ENCODE data around the gene SH3BP2. TPM values are rescaled to one million over a fixed set of nuclear protein-coding genes. Genes with fewer than 3 reads are reported as not detected.

The SH3BP2 gene
- polyA plus RNA-seq, 1 donor from 2014 or later: 87.9 TPM

GRCh38 chr4:2888886-2889285, 96.0 kb downstream of the SH3BP2 start:
- Histone ChIP-seq H3K27me3 (ENCODE audit: insufficient read depth, low read depth, low read length) (no peaks in the 10 kb centered on the region), H3K27ac (ENCODE audit: low read length) (no peak overlapping the region), H3K4me3 (ENCODE audit: low read length) (no peak overlapping the region), H3F3A (ENCODE audit: insufficient read depth, low read length, poor library complexity, severe bottlenecking) (peaks cover 3% of the 10 kb centered on the region), H3K9me2 (ENCODE audit: insufficient read depth, low read length) (no peaks in the 10 kb centered on the region), H3K36me3 (ENCODE audit: insufficient read depth, low read length) (no peaks in the 10 kb centered on the region), H4K20me1 (ENCODE audit: insufficient read depth) (peaks cover 3% of the 10 kb centered on the region), H3K9ac (ENCODE audit: low read length) (no peak overlapping the region), H3K79me2 (replicated peaks; ENCODE audit: insufficient read depth, low read length) (no peaks in the 10 kb centered on the region), H3K9me3 (ENCODE audit: low read length) (no peaks in the 10 kb centered on the region), H2AFZ (ENCODE audit: low read depth, low read length) (no peak overlapping the region), H3K4me2 (ENCODE audit: low read length) (no peak overlapping the region)
- TF ChIP-seq REST (IDR thresholded peaks at IDR 0.05; ENCODE audit: borderline replicate concordance): no peak
- no peak for TF ChIP-seq SMC3 (conservative IDR thresholded peaks at IDR 0.05; ENCODE audit: poor library complexity)
- TF ChIP-seq MXI1 (conservative IDR thresholded peaks at IDR 0.05; ENCODE audit: poor library complexity, severe bottlenecking): no peak
- no peak for TF ChIP-seq RAD21 (conservative IDR thresholded peaks at IDR 0.05)
- no peak for TF ChIP-seq EP300 (conservative IDR thresholded peaks at IDR 0.05; ENCODE audit: poor library complexity, severe bottlenecking)

Other genes starting within 250 kb of the SH3BP2 start
- 13.0 and 17.0 TPM in 2 replicates for gene TNIP2, start 36.7 kb upstream of the SH3BP2 start, polyA plus RNA-seq
- 180 and 190 TPM in 2 replicates for gene ADD1, start 50.8 kb downstream of the SH3BP2 start, polyA plus RNA-seq
- gene NOP14, start 170.3 kb downstream of the SH3BP2 start, polyA plus RNA-seq: 5.5 and 6.3 TPM in 2 replicates
- 17.4 and 21.3 TPM in 2 replicates for gene GRK4, start 170.5 kb downstream of the SH3BP2 start, polyA plus RNA-seq

Data from neural cell (in vitro differentiated cells).